HFF-Myc (cell line): ENCODE measurements around the gene CACNA2D3.
"Not testable (repeated sequence)": the region's sequence is repeated elsewhere in the genome, so short reads cannot be mapped to it uniquely, and the experiment has no call there.

ENCODE experiments used
- DNase-seq: peaks from one replicate; pipeline ENCODE4 v3.0.0-alpha.2; 2011; ENCODE audit warnings: low read depth; ENCODE audit errors: extremely low read depth
- H3K4me3 ChIP-seq: replicated peaks from 2 replicates; pipeline ENCODE4 v1.5.1; 2011; ENCODE audit warnings: low read depth, mild to moderate bottlenecking, control low read depth, low read length
- TF ChIP-seq, protein P1 (sequence below): IDR thresholded peaks from 2 replicates; pipeline ENCODE4 v1.5.1; 2012; ENCODE audit warnings: mild to moderate bottlenecking, low read depth, low read length, control low read depth; ENCODE audit errors: missing control alignments

Gene CACNA2D3

DNA sequence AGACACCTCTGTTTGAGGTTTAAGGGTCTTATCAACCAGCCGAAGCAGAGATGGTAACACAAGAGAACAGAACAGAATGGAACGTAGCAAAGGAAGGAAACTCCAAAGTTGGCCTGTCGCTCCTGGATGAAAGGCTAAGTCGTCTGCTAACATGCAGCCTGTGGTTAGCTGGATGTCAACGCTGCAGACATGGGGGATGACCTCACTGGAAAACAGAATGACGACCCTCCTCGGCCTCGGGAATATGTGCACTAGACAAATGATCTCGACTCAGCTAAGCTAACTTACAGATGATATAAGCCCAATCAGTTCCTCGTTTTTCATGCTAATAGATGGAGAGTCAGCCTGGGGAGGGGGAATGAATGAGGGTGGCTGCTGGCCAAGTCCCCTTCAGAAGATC, 983.3 kb downstream of the CACNA2D3 start:
- H3K4me3 ChIP-seq: no peak overlapping the region
- DNase-seq: no peak
- TF ChIP-seq, protein P1, sequence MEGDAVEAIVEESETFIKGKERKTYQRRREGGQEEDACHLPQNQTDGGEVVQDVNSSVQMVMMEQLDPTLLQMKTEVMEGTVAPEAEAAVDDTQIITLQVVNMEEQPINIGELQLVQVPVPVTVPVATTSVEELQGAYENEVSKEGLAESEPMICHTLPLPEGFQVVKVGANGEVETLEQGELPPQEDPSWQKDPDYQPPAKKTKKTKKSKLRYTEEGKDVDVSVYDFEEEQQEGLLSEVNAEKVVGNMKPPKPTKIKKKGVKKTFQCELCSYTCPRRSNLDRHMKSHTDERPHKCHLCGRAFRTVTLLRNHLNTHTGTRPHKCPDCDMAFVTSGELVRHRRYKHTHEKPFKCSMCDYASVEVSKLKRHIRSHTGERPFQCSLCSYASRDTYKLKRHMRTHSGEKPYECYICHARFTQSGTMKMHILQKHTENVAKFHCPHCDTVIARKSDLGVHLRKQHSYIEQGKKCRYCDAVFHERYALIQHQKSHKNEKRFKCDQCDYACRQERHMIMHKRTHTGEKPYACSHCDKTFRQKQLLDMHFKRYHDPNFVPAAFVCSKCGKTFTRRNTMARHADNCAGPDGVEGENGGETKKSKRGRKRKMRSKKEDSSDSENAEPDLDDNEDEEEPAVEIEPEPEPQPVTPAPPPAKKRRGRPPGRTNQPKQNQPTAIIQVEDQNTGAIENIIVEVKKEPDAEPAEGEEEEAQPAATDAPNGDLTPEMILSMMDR: no peak

DNA sequence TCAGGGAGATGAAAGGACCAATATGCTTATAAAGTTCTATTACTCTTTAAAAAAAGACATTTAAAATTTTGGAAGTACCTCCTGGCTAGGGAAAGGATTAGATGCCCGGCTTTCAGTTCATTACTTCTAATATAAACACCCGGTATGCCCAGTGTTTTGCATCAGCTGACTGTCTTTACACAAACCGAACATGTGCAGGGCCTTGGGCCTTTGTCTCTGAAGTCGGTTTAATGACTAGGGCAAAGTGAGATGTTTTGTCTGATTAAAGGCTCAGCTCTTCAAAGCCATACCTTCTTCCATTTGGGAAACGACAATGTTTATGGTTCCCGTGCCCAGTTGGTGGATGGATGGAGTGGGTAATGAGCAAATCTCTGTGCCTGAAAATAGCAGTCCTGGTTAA, 984.8 kb downstream of the CACNA2D3 start:
- DNase-seq: no peak
- H3K4me3 ChIP-seq: no peak overlapping the region
- TF ChIP-seq, protein P1: no peak

DNA sequence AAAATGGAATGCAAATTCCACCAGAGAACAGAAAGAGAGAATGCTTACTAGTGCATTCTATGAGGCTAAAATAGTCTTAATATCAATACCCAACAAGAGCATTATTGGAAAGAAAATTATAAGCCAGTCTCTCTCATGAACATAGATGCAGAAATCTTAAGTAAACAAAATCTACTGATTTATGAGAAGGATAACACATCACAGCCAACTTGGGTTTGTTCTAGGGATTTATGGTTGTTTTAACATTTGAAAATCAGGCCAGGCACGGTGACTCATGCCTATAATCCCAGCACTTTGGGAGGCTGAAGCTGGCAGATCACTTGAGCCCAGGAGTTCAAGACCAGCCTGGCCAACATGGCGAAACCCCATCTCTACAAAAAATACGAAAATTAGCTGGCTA, 989.6 kb downstream of the CACNA2D3 start:
- H3K4me3 ChIP-seq, DNase-seq: not testable (repeated sequence)

- TF ChIP-seq, protein P1: no peak
- DNase-seq: no peak
- no peak overlapping the region for H3K4me3 ChIP-seq
Measured at GRCh38 chr3:55118451-55118850, 996.1 kb downstream of the CACNA2D3 start.

DNA sequence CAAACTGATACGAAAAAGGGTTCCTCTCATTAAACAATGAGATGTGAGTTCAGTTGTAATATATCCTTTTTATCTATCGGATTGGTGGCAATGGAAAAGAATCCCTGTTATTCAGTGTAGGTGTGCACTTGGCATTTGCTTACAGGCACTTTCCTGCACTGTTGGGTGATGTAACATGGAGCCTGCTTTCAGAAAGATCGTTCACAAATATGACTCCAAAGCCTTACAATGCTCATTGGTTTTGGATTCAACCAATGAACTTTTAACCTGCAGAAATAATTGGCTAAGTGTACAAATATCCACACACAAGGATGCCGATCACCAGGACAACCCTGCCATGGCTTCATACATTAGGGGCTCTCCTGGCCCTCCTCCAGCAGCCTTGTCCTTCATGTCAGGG, 996.9 kb downstream of the CACNA2D3 start:
- no peak for DNase-seq
- no peak overlapping the region for H3K4me3 ChIP-seq
- TF ChIP-seq, protein P1: no peak

DNA sequence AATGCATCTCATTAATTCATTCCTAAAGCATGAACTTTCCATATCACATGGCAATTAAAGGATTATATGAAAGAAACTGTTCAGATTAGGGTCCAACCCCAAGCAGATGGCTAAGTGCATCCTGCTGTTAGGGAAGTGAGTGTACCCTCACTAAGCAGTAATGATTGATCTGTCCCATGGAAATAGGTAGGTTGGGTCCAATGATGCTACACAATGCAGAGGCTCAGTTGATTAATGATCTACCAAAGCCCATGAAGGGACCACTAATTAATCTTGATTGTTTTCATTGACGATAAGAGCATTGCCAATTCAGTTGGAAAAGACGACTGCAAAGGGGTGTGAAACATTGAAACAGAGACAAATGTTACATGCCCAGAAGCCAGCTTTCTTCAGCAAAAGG, 1000.0 kb downstream of the CACNA2D3 start:
- H3K4me3 ChIP-seq: no peak overlapping the region
- TF ChIP-seq, protein P1: no peak
- no peak for DNase-seq
